K562 (cell line): ENCODE measurements around the gene SMG9. TPM values are rescaled to one million over a fixed set of nuclear protein-coding genes. Genes with fewer than 3 reads are reported as not detected.

ENCODE experiments used
- CC2D1A ChIP-seq: fragments of 450-650 bp; IDR thresholded peaks from 2 replicates; pipeline ENCODE4 v1.6.1; 2017; ENCODE audit warnings: mild to moderate bottlenecking
- DPF2 ChIP-seq: fragments of 450-650 bp; IDR thresholded peaks from 2 replicates; pipeline ENCODE4 v1.6.1; 2016
- EWSR1 ChIP-seq: fragments of 450-650 bp; IDR thresholded peaks from 2 replicates; pipeline ENCODE4 v1.6.1; 2018; ENCODE audit warnings: borderline replicate concordance, mild to moderate bottlenecking, low read depth, moderate library complexity; ENCODE audit not compliant: partially characterized antibody
- KAT7 ChIP-seq: sonication (generic); formaldehyde crosslinking; IDR thresholded peaks from 2 replicates; pipeline ENCODE4 v1.8.0; 2022; ENCODE audit warnings: missing genetic modification reagents, mild to moderate bottlenecking, borderline replicate concordance
- MIER1 ChIP-seq: fragments of 450-650 bp; IDR thresholded peaks from 2 replicates; pipeline ENCODE4 v1.6.1; 2016; ENCODE audit warnings: antibody characterized with exemption, mild to moderate bottlenecking, low read depth
- MNT ChIP-seq, 2 experiments: fragments of 450-650 bp; conservative IDR thresholded peaks; 2 replicates each; pipeline ENCODE4 v1.6.1; 2017; ENCODE audit warnings: mild to moderate bottlenecking in 2 of 2, moderate library complexity in 2 of 2
- MTA2 ChIP-seq: fragments of 450-650 bp; IDR thresholded peaks from 2 replicates; pipeline ENCODE4 v1.6.1; 2016; ENCODE audit warnings: low read depth
- NFXL1 ChIP-seq: fragments of 450-650 bp; formaldehyde crosslinking; IDR thresholded peaks from 2 replicates; pipeline ENCODE4 v1.4.0; 2021; ENCODE audit warnings: mild to moderate bottlenecking
- SIN3B ChIP-seq: fragments of 450-650 bp; IDR thresholded peaks from 2 replicates; pipeline ENCODE4 v1.6.1; 2017; ENCODE audit warnings: low read depth, mild to moderate bottlenecking, moderate library complexity
- SMARCC2 ChIP-seq: fragments of 450-650 bp; IDR thresholded peaks from 2 replicates; pipeline ENCODE4 v1.6.1; 2017; ENCODE audit warnings: antibody characterized with exemption, moderate library complexity, mild to moderate bottlenecking, low read depth
- ZNF140 ChIP-seq: fragments of 250-450 bp; sonication (Bioruptor Pico); IDR thresholded peaks from 2 replicates; pipeline ENCODE4 v1.8.0; 2021; ENCODE audit warnings: moderate library complexity, mild to moderate bottlenecking, inconsistent platforms
- ZNF197 ChIP-seq: fragments of 200-800 bp; sonication (Bioruptor generic); IDR thresholded peaks from 2 replicates; pipeline ENCODE4 v1.6.1; 2016; ENCODE audit warnings: low read depth, missing genetic modification characterization, missing compliant biosample characterization
- ZNF347 ChIP-seq: fragments of 450-650 bp; formaldehyde crosslinking; IDR thresholded peaks from 2 replicates; pipeline ENCODE4 v1.4.0; 2020; ENCODE audit warnings: low read depth, mild to moderate bottlenecking, moderate library complexity
- ZNF445 ChIP-seq: fragments of 250-450 bp; sonication (Bioruptor Pico); IDR thresholded peaks from 2 replicates; pipeline ENCODE4 v1.4.0; 2020; ENCODE audit warnings: low read depth, mild to moderate bottlenecking, moderate library complexity
- ZNF639 ChIP-seq, 2 experiments: fragments of 200-800 bp in 1 of 2; sonication (Bioruptor generic) in 1 of 2; sonication (generic) in 1 of 2; formaldehyde crosslinking in 1 of 2; IDR thresholded peaks in 1 of 2; conservative IDR thresholded peaks in 1 of 2; 2 replicates each; pipeline versions ENCODE4 v1.5.0 to v1.6.1; 2016 to 2020; ENCODE audit warnings: missing compliant biosample characterization in 1 of 2, missing genetic modification characterization in 1 of 2, missing genetic modification reagents in 1 of 2
- ZNF696 ChIP-seq: fragments of 250-450 bp; sonication (Bioruptor Pico); conservative IDR thresholded peaks from 2 replicates; pipeline ENCODE4 v1.4.0; 2020; ENCODE audit warnings: mild to moderate bottlenecking, moderate library complexity
- ZNF740 ChIP-seq, 3 experiments: fragments of 200-800 bp in 1 of 3; sonication (Bioruptor generic) in 1 of 3; sonication (generic) in 1 of 3; formaldehyde crosslinking in 1 of 3; IDR thresholded peaks; 2 replicates each; pipeline versions ENCODE4 v1.6.1 to v1.8.0; 2016 to 2022; ENCODE audit warnings: mild to moderate bottlenecking in 2 of 3, missing compliant biosample characterization in 2 of 3, missing genetic modification characterization in 2 of 3, missing genetic modification reagents in 1 of 3
- ZNF79 ChIP-seq: fragments of 250-450 bp; sonication (Bioruptor Pico); IDR thresholded peaks from 2 replicates; pipeline ENCODE4 v1.4.0; 2020; ENCODE audit warnings: low read depth, mild to moderate bottlenecking, moderate library complexity
- polyA plus RNA-seq, 8 experiments: library from polyadenylated mRNA; depleted of rRNA in 4 of 8; stranded (reverse) in 5 of 8; unstranded in 3 of 8; fragments of >200 nt; fragmentation: Nextera tagmentation in 2 of 8; fragmentation: Illumina TruSeq in 1 of 8; extraction: Ambion mirVana in 2 of 8; extraction: Trizol in 1 of 8; gene quantifications; 2 replicates each; pipeline versions ENCODE4 v1.2.1 to v1.2.3, GENCODE V29; 2011 to 2014; ENCODE audit warnings: inconsistent platforms in 1 of 8, missing spikeins in 1 of 8
- total RNA-seq, 7 experiments: library from RNA; depleted of rRNA in 6 of 7; stranded (reverse); fragments of >200 nt in 6 of 7; fragmentation: Illumina TruSeq in 2 of 7; extraction: Trizol in 2 of 7; gene quantifications; 2 replicates each; pipeline versions ENCODE4 v1.2.1 to v1.2.3, GENCODE V29; 2011 to 2021; ENCODE audit warnings: low replicate concordance in 1 of 7
- TF ChIP-seq, protein P1 (sequence below): IDR thresholded peaks from 3 replicates; pipeline ENCODE4 v1.6.1; 2011; ENCODE audit warnings: borderline replicate concordance, mild to moderate bottlenecking, moderate library complexity; ENCODE audit not compliant: insufficient read length; ENCODE audit errors: extremely low read depth
- TF ChIP-seq, protein P2 (sequence below): fragments of 450-650 bp; IDR thresholded peaks from 2 replicates; pipeline ENCODE4 v1.6.1; 2016; ENCODE audit warnings: antibody characterized with exemption

The SMG9 gene
- total and polyA plus RNA-seq, 9 of the 15 experiments (the other 6 are each of a cell fraction or from before 2014, with no cell fraction given): 1.7 to 79.7 (median 40.2) TPM

GRCh38 chr19:43789029-43789428, 34.3 kb upstream of the SMG9 start (continued):
- TF ChIP-seq CC2D1A: no peak
- TF ChIP-seq ZNF140 (CRISPR knock-in tag): no peak
- TF ChIP-seq ZNF197: peak; percentile 84; the same call in 1 of the 2 replicates
- TF ChIP-seq EWSR1: no peak
- no peak for TF ChIP-seq DPF2
- no peak for TF ChIP-seq ZNF347 (CRISPR knock-in tag)
- no peak for TF ChIP-seq SIN3B
- TF ChIP-seq SMARCC2: no peak
- no peak for TF ChIP-seq ZNF445
- TF ChIP-seq ZNF740 (CRISPR knock-in tag; IDR thresholded peaks at IDR 0.05): no peak
- TF ChIP-seq ZNF740 (tag; IDR thresholded peaks at IDR 0.05): no peak
- TF ChIP-seq MTA2: no peak
- no peak for TF ChIP-seq ZNF696 (CRISPR knock-in tag)
- TF ChIP-seq, protein P1, sequence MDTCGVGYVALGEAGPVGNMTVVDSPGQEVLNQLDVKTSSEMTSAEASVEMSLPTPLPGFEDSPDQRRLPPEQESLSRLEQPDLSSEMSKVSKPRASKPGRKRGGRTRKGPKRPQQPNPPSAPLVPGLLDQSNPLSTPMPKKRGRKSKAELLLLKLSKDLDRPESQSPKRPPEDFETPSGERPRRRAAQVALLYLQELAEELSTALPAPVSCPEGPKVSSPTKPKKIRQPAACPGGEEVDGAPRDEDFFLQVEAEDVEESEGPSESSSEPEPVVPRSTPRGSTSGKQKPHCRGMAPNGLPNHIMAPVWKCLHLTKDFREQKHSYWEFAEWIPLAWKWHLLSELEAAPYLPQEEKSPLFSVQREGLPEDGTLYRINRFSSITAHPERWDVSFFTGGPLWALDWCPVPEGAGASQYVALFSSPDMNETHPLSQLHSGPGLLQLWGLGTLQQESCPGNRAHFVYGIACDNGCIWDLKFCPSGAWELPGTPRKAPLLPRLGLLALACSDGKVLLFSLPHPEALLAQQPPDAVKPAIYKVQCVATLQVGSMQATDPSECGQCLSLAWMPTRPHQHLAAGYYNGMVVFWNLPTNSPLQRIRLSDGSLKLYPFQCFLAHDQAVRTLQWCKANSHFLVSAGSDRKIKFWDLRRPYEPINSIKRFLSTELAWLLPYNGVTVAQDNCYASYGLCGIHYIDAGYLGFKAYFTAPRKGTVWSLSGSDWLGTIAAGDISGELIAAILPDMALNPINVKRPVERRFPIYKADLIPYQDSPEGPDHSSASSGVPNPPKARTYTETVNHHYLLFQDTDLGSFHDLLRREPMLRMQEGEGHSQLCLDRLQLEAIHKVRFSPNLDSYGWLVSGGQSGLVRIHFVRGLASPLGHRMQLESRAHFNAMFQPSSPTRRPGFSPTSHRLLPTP: no peak
- TF ChIP-seq ZNF639 (CRISPR knock-in tag; conservative IDR thresholded peaks at IDR 0.05 in 1 of 2, IDR thresholded peaks at IDR 0.05 in 1 of 2): peak in 1 of 2 experiments; percentile 77; a peak in 2 of 4 replicates
- peak in 1 of 2 experiments; percentile 52; a peak in 1 of 4 replicates for TF ChIP-seq MNT (conservative IDR thresholded peaks at IDR 0.05)
- TF ChIP-seq, protein P2, sequence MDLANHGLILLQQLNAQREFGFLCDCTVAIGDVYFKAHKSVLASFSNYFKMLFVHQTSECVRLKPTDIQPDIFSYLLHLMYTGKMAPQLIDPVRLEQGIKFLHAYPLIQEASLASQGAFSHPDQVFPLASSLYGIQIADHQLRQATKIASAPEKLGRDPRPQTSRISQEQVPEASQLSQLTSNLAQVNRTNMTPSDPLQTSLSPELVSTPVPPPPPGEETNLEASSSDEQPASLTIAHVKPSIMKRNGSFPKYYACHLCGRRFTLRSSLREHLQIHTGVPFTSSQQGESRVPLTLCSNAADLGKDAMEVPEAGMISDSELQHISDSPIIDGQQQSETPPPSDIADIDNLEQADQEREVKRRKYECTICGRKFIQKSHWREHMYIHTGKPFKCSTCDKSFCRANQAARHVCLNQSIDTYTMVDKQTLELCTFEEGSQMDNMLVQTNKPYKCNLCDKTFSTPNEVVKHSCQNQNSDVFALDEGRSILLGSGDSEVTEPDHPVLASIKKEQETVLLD: no peak
- no peak for TF ChIP-seq KAT7 (CRISPR knock-in tag)
- TF ChIP-seq MIER1: peak; percentile 99
- no peak for TF ChIP-seq ZNF79 (CRISPR knock-in tag)
- TF ChIP-seq NFXL1: no peak
